ENCODE results near the gene CENPU. TPM values are rescaled to one million over a fixed set of nuclear protein-coding genes. Genes with fewer than 3 reads are reported as not detected.

The CENPU gene
- polyA plus RNA-seq, 1 donor: 13.9 TPM

DNA sequence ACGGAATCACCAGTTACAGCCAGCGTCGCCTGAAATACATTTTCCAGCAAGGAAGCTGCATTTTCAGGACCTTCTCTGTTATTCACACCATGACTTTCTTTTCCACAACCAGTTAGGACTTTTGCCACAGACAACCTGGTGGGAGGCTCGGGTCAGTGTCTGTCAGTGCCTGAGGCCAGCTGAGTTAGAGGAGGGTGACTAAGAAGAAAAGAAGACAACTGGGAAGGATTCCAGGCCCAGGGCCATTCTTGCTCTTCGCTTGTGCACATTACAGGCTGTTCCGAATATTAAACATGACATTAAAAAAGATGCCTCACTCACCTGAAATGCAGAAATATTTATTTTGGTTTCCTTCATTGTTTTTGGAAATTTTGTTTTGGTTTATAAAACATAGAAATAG lies 21.4 kb upstream of the CENPU start:
- no CpG with 5 or more reads among the region's 6 CpGs for WGBS (ENCODE audit: insufficient coverage, low lambda C conversion rate)
- Histone ChIP-seq H3K36me3 (ENCODE audit: control insufficient read depth, insufficient read depth, low read length) (peaks cover 3% of the 10 kb centered on the region), H3K4me1 (ENCODE audit: control insufficient read depth, insufficient read depth, low read length) (no peaks in the 10 kb centered on the region), H3K27ac (ENCODE audit: low read length) (no peak overlapping the region), H3K27me3 (ENCODE audit: control insufficient read depth, insufficient read depth, low read length) (no peaks in the 10 kb centered on the region), H3K9me3 (ENCODE audit: control insufficient read depth, low read depth, low read length) (no peaks in the 10 kb centered on the region), H3K4me3 (ENCODE audit: low read length) (no peak overlapping the region)
- no peak for DNase-seq

- H3K4me1 ChIP-seq (ENCODE audit: control insufficient read depth, insufficient read depth, low read length): no peaks in the 10 kb centered on the region
- no peak overlapping the region for H3K4me3 ChIP-seq (ENCODE audit: low read length)
- H3K27ac ChIP-seq (ENCODE audit: low read length): no peak overlapping the region
- WGBS (ENCODE audit: insufficient coverage, low lambda C conversion rate): 100% methylated on average over 1 of the region's 9 CpGs
- no peaks in the 10 kb centered on the region for H3K9me3 ChIP-seq (ENCODE audit: control insufficient read depth, low read depth, low read length)
- no peak for DNase-seq
- no peaks in the 10 kb centered on the region for H3K36me3 ChIP-seq (ENCODE audit: control insufficient read depth, insufficient read depth, low read length)
- H3K27me3 ChIP-seq (ENCODE audit: control insufficient read depth, insufficient read depth, low read length): no peaks in the 10 kb centered on the region
Observed at GRCh38 chr4:184752496-184753275, 18.8 kb upstream of the CENPU start.

GRCh38 chr4:184751585-184751956 lies 17.7 kb upstream of the CENPU start:
- Histone ChIP-seq H3K36me3 (ENCODE audit: control insufficient read depth, insufficient read depth, low read length) (no peaks in the 10 kb centered on the region), H3K4me1 (ENCODE audit: control insufficient read depth, insufficient read depth, low read length) (peaks cover 8% of the 10 kb centered on the region), H3K27ac (ENCODE audit: low read length) (no peak overlapping the region), H3K27me3 (ENCODE audit: control insufficient read depth, insufficient read depth, low read length) (no peaks in the 10 kb centered on the region), H3K9me3 (ENCODE audit: control insufficient read depth, low read depth, low read length) (no peaks in the 10 kb centered on the region), H3K4me3 (ENCODE audit: low read length) (no peak overlapping the region)
- DNase-seq: no peak
- WGBS (ENCODE audit: insufficient coverage, low lambda C conversion rate): 83% methylated on average over 1 of the region's 6 CpGs

GRCh38 chr4:184750926-184751584 lies 17.2 kb upstream of the CENPU start:
- Histone ChIP-seq H3K4me3 (ENCODE audit: low read length) (no peak overlapping the region), H3K36me3 (ENCODE audit: control insufficient read depth, insufficient read depth, low read length) (no peaks in the 10 kb centered on the region), H3K27ac (ENCODE audit: low read length) (no peak overlapping the region), H3K27me3 (ENCODE audit: control insufficient read depth, insufficient read depth, low read length) (no peaks in the 10 kb centered on the region), H3K9me3 (ENCODE audit: control insufficient read depth, low read depth, low read length) (no peaks in the 10 kb centered on the region), H3K4me1 (ENCODE audit: control insufficient read depth, insufficient read depth, low read length) (peaks cover 10% of the 10 kb centered on the region)
- no peak for DNase-seq
- WGBS (ENCODE audit: insufficient coverage, low lambda C conversion rate): 76% methylated on average over 3 of the region's 8 CpGs

GRCh38 chr4:184748251-184748652 lies 14.4 kb upstream of the CENPU start:
- Histone ChIP-seq H3K9me3 (ENCODE audit: control insufficient read depth, low read depth, low read length) (no peaks in the 10 kb centered on the region), H3K4me3 (ENCODE audit: low read length) (no peak overlapping the region), H3K36me3 (ENCODE audit: control insufficient read depth, insufficient read depth, low read length) (no peaks in the 10 kb centered on the region), H3K4me1 (ENCODE audit: control insufficient read depth, insufficient read depth, low read length) (peaks cover 10% of the 10 kb centered on the region), H3K27ac (ENCODE audit: low read length) (no peak overlapping the region), H3K27me3 (ENCODE audit: control insufficient read depth, insufficient read depth, low read length) (no peaks in the 10 kb centered on the region)
- no CpG with 5 or more reads among the region's 8 CpGs for WGBS (ENCODE audit: insufficient coverage, low lambda C conversion rate)
- DNase-seq: no peak

DNA sequence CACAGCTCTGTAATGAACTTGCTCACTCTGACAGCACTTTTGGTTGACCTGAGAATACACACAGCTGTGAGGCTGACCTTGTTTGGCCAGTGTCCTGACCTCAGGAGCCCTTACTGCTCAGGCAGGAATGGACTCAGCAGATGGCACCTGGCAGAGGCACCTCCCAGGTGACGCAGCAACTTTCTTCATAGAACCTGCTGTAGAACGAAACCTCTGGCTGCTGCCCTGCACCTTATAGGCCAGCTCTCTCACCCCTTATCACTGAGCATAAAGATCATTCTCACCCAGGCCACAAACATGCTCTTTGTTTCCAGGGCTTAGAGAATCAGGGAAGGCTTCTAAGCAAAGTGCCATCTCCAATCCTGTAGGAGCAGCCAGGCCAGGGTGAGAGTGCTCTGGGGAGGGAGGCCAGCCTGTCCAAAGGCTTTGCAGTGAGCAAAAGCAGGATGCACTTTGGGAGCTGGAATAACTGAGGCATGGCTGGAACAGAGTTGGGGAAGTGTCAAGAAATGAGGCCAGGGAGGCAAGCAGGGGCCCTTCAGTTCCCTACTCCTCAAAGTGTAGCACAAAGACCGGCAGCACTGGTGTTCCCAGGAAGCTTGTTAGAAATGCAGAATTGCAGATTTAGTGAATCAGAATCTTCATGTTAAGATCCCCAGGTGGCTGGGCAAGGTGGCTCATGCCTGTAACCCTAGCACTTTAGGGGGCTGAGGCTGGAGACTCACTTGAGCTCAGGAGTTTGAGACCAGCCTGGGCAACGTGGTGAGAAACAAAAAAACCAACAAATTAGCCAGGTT lies 13.3 kb upstream of the CENPU start:
- Histone ChIP-seq H3K9me3 (ENCODE audit: control insufficient read depth, low read depth, low read length) (no peaks in the 10 kb centered on the region), H3K27ac (ENCODE audit: low read length) (peak overlapping the region; percentile 38), H3K4me1 (ENCODE audit: control insufficient read depth, insufficient read depth, low read length) (peaks cover 10% of the 10 kb centered on the region), H3K4me3 (ENCODE audit: low read length) (no peak overlapping the region), H3K27me3 (ENCODE audit: control insufficient read depth, insufficient read depth, low read length) (no peaks in the 10 kb centered on the region), H3K36me3 (ENCODE audit: control insufficient read depth, insufficient read depth, low read length) (no peaks in the 10 kb centered on the region)
- peak; percentile 79 to 82 for DNase-seq
- WGBS (ENCODE audit: insufficient coverage, low lambda C conversion rate): no CpG with 5 or more reads among the region's 4 CpGs

GRCh38 chr4:184745831-184746795 lies 12.2 kb upstream of the CENPU start:
- WGBS (ENCODE audit: insufficient coverage, low lambda C conversion rate): no CpG with 5 or more reads among the region's 10 CpGs

DNA sequence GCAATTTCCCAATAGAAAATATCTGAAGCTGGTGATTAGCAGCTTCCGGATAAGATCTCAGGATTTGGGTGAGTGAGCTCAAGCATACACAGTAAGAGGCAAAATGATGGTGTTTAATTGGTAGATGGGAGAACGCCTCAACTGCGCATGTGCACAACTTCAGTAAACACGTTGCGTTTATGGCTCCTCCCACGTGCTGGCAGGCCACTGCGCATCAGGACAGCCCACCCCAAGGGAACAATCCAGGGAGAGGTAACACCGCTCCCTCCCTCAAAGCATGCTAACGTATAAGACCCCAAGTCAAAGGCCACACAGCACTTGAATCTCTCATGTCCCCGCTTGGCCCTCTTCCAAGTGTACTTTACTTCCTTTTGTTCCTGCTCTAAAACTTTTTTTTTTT lies 10.3 kb upstream of the CENPU start:
- H3K4me3 ChIP-seq (ENCODE audit: low read length): no peak overlapping the region
- peaks cover 10% of the 10 kb centered on the region for H3K4me1 ChIP-seq (ENCODE audit: control insufficient read depth, insufficient read depth, low read length)
- H3K9me3 ChIP-seq (ENCODE audit: control insufficient read depth, low read depth, low read length): peaks cover 8% of the 10 kb centered on the region
- H3K36me3 ChIP-seq (ENCODE audit: control insufficient read depth, insufficient read depth, low read length): no peaks in the 10 kb centered on the region
- H3K27ac ChIP-seq (ENCODE audit: low read length): no peak overlapping the region
- H3K27me3 ChIP-seq (ENCODE audit: control insufficient read depth, insufficient read depth, low read length): no peaks in the 10 kb centered on the region
- WGBS (ENCODE audit: insufficient coverage, low lambda C conversion rate): no CpG with 5 or more reads among the region's 10 CpGs
- DNase-seq: no peak

More at GRCh38 chr4:184745831-184746795, 12.2 kb upstream of the CENPU start:
- peaks cover 10% of the 10 kb centered on the region for H3K4me1 ChIP-seq (ENCODE audit: control insufficient read depth, insufficient read depth, low read length)
- no peaks in the 10 kb centered on the region for H3K27me3 ChIP-seq (ENCODE audit: control insufficient read depth, insufficient read depth, low read length)
- no peak overlapping the region for H3K4me3 ChIP-seq (ENCODE audit: low read length)
- peak; percentile 55 to 62 for DNase-seq
- H3K27ac ChIP-seq (ENCODE audit: low read length): no peak overlapping the region
- H3K9me3 ChIP-seq (ENCODE audit: control insufficient read depth, low read depth, low read length): peaks cover 4% of the 10 kb centered on the region
- H3K36me3 ChIP-seq (ENCODE audit: control insufficient read depth, insufficient read depth, low read length): no peaks in the 10 kb centered on the region

- 100% methylated on average over 2 of the region's 4 CpGs for WGBS (ENCODE audit: insufficient coverage, low lambda C conversion rate)
- no peak for DNase-seq
- Histone ChIP-seq H3K9me3 (ENCODE audit: control insufficient read depth, low read depth, low read length) (peaks cover 8% of the 10 kb centered on the region), H3K4me3 (ENCODE audit: low read length) (no peak overlapping the region), H3K27ac (ENCODE audit: low read length) (no peak overlapping the region), H3K36me3 (ENCODE audit: control insufficient read depth, insufficient read depth, low read length) (no peaks in the 10 kb centered on the region), H3K27me3 (ENCODE audit: control insufficient read depth, insufficient read depth, low read length) (no peaks in the 10 kb centered on the region), H3K4me1 (ENCODE audit: control insufficient read depth, insufficient read depth, low read length) (peaks cover 10% of the 10 kb centered on the region)
Observed at GRCh38 chr4:184743650-184744049, 9.8 kb upstream of the CENPU start.
